H1 (cell line): ENCODE data around the gene TFG. TPM values are rescaled to one million over a fixed set of nuclear protein-coding genes. Genes with fewer than 3 reads are reported as not detected.

Experiments
- EZH2 ChIP-seq: fragments of 200-600 bp; sonication (generic); IDR thresholded peaks from 2 replicates; pipeline ENCODE4 v1.7.1; 2012; ENCODE audit warnings: low read depth, mild to moderate bottlenecking, moderate library complexity, low read length, inconsistent platforms; ENCODE audit not compliant: severe bottlenecking
- KDM5A ChIP-seq: fragments of 200-600 bp; IDR thresholded peaks from 2 replicates; pipeline ENCODE4 v1.7.1; 2012; ENCODE audit warnings: mild to moderate bottlenecking, low read length, inconsistent platforms, mixed read lengths
- polyA plus RNA-seq, 7 experiments: library from polyadenylated mRNA; depleted of rRNA in 3 of 7; stranded (reverse) in 5 of 7; unstranded in 2 of 7; fragments of >200 nt in 5 of 7; fragments of 200-250 nt in 2 of 7; gene quantifications; 1 replicate in 5 of 7; 2 replicates in 1 of 7; 4 replicates in 1 of 7; pipeline versions ENCODE4 v1.2.1 to v1.2.3, GENCODE V29; 2011 to 2013; ENCODE audit warnings: missing spikeins in 2 of 7, mixed read lengths in 2 of 7
- total RNA-seq: library from RNA; stranded (reverse); fragmentation: NEBNext Ultra II Directional; extraction: Animal tissue kit (Norgen Biotek cat#: 25700); gene quantifications from 2 replicates; pipeline ENCODE4 v1.2.1, GENCODE V29; 2021
- TF ChIP-seq, protein P1 (sequence below): IDR thresholded peaks from 2 replicates; pipeline ENCODE4 v1.6.1; 2011; ENCODE audit warnings: low read depth, mild to moderate bottlenecking, low read length; ENCODE audit not compliant: insufficient read depth
- TF ChIP-seq, protein P2 (sequence below): fragments of 300-600 bp; sonication (generic); IDR thresholded peaks from 2 replicates; pipeline ENCODE4 v1.7.1; 2012; ENCODE audit warnings: low read length, moderate library complexity, mild to moderate bottlenecking, inconsistent platforms; ENCODE audit not compliant: insufficient replicate concordance

TFG gene
- total and polyA plus RNA-seq, 2 of the 8 experiments (the other 6 are each of a cell fraction or from before 2014, with no cell fraction given): 81.9 to 98.4 TPM

DNA sequence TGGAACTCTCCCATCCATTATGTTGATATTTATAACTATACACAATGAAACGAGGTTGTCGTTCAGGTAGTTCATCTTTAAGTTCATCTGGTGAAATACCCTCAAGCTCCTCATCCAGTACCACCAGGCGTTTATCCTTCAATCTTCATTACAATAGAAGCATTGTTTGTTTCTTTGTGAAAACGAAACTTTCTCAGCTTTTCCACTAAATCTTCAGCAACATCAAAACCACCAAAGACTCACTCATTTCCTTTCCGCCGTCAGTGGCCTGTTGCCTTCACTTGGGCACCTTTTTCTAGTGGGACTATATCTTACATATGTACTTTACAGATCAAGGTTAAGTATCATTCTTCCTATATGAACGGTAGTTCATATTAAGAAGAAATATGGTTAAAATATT is 44.1 kb upstream of the TFG start (continued):
- TF ChIP-seq EZH2 (no peak), KDM5A (no peak)
- TF ChIP-seq, protein P1, sequence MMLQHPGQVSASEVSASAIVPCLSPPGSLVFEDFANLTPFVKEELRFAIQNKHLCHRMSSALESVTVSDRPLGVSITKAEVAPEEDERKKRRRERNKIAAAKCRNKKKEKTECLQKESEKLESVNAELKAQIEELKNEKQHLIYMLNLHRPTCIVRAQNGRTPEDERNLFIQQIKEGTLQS: no peak
- TF ChIP-seq, protein P2, sequence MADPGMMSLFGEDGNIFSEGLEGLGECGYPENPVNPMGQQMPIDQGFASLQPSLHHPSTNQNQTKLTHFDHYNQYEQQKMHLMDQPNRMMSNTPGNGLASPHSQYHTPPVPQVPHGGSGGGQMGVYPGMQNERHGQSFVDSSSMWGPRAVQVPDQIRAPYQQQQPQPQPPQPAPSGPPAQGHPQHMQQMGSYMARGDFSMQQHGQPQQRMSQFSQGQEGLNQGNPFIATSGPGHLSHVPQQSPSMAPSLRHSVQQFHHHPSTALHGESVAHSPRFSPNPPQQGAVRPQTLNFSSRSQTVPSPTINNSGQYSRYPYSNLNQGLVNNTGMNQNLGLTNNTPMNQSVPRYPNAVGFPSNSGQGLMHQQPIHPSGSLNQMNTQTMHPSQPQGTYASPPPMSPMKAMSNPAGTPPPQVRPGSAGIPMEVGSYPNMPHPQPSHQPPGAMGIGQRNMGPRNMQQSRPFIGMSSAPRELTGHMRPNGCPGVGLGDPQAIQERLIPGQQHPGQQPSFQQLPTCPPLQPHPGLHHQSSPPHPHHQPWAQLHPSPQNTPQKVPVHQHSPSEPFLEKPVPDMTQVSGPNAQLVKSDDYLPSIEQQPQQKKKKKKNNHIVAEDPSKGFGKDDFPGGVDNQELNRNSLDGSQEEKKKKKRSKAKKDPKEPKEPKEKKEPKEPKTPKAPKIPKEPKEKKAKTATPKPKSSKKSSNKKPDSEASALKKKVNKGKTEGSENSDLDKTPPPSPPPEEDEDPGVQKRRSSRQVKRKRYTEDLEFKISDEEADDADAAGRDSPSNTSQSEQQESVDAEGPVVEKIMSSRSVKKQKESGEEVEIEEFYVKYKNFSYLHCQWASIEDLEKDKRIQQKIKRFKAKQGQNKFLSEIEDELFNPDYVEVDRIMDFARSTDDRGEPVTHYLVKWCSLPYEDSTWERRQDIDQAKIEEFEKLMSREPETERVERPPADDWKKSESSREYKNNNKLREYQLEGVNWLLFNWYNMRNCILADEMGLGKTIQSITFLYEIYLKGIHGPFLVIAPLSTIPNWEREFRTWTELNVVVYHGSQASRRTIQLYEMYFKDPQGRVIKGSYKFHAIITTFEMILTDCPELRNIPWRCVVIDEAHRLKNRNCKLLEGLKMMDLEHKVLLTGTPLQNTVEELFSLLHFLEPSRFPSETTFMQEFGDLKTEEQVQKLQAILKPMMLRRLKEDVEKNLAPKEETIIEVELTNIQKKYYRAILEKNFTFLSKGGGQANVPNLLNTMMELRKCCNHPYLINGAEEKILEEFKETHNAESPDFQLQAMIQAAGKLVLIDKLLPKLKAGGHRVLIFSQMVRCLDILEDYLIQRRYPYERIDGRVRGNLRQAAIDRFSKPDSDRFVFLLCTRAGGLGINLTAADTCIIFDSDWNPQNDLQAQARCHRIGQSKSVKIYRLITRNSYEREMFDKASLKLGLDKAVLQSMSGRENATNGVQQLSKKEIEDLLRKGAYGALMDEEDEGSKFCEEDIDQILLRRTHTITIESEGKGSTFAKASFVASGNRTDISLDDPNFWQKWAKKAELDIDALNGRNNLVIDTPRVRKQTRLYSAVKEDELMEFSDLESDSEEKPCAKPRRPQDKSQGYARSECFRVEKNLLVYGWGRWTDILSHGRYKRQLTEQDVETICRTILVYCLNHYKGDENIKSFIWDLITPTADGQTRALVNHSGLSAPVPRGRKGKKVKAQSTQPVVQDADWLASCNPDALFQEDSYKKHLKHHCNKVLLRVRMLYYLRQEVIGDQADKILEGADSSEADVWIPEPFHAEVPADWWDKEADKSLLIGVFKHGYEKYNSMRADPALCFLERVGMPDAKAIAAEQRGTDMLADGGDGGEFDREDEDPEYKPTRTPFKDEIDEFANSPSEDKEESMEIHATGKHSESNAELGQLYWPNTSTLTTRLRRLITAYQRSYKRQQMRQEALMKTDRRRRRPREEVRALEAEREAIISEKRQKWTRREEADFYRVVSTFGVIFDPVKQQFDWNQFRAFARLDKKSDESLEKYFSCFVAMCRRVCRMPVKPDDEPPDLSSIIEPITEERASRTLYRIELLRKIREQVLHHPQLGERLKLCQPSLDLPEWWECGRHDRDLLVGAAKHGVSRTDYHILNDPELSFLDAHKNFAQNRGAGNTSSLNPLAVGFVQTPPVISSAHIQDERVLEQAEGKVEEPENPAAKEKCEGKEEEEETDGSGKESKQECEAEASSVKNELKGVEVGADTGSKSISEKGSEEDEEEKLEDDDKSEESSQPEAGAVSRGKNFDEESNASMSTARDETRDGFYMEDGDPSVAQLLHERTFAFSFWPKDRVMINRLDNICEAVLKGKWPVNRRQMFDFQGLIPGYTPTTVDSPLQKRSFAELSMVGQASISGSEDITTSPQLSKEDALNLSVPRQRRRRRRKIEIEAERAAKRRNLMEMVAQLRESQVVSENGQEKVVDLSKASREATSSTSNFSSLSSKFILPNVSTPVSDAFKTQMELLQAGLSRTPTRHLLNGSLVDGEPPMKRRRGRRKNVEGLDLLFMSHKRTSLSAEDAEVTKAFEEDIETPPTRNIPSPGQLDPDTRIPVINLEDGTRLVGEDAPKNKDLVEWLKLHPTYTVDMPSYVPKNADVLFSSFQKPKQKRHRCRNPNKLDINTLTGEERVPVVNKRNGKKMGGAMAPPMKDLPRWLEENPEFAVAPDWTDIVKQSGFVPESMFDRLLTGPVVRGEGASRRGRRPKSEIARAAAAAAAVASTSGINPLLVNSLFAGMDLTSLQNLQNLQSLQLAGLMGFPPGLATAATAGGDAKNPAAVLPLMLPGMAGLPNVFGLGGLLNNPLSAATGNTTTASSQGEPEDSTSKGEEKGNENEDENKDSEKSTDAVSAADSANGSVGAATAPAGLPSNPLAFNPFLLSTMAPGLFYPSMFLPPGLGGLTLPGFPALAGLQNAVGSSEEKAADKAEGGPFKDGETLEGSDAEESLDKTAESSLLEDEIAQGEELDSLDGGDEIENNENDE: no peak
